ENCODE data around the gene TPK1.
"Not testable (repeated sequence)": the region's sequence is repeated elsewhere in the genome, so short reads cannot be mapped to it uniquely, and the experiment has no call there.

The TPK1 gene

DNA sequence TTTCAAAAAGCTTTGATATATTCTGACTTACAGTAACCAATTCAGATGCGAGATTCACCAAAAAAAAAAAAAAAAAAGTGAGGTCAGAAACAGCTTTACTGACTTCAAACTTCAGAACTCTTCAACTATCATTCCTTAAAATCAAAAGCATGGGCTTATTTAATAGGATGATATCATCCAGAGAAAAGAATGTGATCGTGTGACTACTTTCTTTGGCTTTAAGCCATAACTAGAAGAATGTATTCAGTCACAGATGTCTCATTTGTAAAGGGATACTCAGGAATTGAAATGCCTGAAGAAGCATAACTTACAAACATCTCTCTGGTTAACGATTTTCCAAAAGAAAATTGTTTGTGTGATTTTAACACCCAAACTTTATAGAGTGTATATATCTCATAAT lies 11.5 kb downstream of the TPK1 start:
- in situ Hi-C loops (cut with HindIII; ENCODE audit: low sequenced_read_pairs) = no loop called here

GRCh38 chr7:144822223-144822622 lies 13.6 kb downstream of the TPK1 start:
- in situ Hi-C loops (cut with HindIII; ENCODE audit: low sequenced_read_pairs) = no loop called here

- in situ Hi-C loops (cut with HindIII; ENCODE audit: low sequenced_read_pairs) = no loop called here
Observed at GRCh38 chr7:144821067-144821466, 14.8 kb downstream of the TPK1 start.

GRCh38 chr7:144820552-144820951 lies 15.3 kb downstream of the TPK1 start:
- in situ Hi-C loops (cut with HindIII; ENCODE audit: low sequenced_read_pairs) = no loop called here

- in situ Hi-C loops (cut with HindIII; ENCODE audit: low sequenced_read_pairs) = no loop called here
Observed at GRCh38 chr7:144819566-144819965, 16.3 kb downstream of the TPK1 start.

- in situ Hi-C loops (cut with HindIII; ENCODE audit: low sequenced_read_pairs) = no loop called here
Observed at GRCh38 chr7:144818511-144818910, 17.3 kb downstream of the TPK1 start.

DNA sequence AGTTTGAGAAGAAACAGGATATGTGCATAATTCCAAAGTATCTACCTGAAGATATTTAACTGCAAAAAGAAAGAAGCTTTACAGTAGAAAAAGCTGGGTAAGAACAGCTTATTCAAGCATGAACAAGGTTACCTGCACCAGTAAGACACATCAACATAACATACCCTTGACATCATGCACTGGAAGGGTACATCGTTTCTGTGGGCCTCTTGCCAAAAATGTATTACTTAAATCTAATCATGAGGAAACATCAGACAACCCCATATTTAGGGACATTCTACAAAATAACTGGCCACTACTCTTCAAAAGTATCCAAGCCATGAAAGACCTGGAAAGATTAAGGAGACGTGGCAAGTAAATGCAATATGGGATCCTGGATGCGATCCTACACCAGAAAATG lies 18.9 kb downstream of the TPK1 start:
- in situ Hi-C loops (cut with HindIII; ENCODE audit: low sequenced_read_pairs) = no loop called here

DNA sequence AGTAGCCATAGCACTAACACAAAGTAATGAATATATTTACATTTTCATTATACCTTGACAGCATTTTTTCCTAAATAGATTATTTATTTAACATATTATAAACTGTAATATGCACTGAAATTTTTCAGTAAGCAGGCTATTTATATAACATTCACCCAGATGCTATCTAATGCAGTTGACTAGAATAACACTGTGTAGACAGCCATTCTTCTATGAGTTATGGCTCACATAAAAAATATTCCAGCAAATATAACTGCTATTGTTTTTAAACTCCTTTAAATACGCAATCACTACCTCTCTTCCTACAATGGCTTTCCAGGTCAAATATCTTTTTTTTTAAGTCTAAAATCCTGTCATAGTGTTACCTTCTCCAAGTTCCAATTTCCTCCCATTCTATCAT lies 21.6 kb downstream of the TPK1 start:
- in situ Hi-C loops (cut with HindIII; ENCODE audit: low sequenced_read_pairs) = no loop called here

DNA sequence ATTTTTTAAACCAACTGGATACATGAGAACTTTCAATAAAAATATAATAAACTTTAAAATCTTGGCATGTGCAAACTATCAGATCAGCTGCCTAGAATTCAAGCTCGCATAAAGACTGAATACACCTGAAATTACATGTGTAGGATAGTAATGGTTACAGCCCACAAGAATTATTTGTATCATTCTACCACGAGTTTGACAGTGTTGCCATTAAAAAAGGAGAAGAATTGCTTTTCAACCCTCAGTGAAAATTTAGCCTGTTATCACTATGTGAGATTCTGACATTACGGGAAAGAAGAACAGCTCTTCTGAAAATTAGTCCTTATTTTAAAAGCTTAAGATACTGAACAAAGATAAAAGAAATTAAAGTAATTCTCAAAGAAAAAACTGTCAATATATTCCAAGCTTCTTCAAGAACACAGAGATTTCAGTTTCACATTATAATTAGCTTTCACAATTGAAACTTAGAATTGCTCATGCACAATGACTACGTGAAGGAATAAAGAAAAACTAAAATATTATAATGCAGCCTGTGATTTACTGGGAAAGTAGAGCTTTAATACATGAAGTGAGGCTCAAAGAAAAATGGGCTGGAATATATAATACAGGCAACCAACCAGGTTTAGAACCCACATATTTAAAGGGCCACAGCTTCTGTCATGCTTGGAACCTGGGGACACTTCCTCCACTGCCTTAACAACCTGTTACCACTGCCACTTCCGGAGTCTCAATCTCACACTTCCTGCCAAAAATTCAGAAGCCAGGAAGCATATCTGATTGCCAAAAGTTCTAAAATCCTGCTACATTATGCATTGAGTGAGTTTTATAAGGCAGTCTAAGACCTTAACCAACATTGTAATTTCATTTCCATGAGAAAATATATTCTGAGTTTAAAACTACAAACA lies 23.2 kb downstream of the TPK1 start:
- in situ Hi-C loops (cut with HindIII; ENCODE audit: low sequenced_read_pairs) = no loop called here

- in situ Hi-C loops (cut with HindIII; ENCODE audit: low sequenced_read_pairs) = no loop called here
Observed at GRCh38 chr7:144805627-144806239, 30.1 kb downstream of the TPK1 start.

DNA sequence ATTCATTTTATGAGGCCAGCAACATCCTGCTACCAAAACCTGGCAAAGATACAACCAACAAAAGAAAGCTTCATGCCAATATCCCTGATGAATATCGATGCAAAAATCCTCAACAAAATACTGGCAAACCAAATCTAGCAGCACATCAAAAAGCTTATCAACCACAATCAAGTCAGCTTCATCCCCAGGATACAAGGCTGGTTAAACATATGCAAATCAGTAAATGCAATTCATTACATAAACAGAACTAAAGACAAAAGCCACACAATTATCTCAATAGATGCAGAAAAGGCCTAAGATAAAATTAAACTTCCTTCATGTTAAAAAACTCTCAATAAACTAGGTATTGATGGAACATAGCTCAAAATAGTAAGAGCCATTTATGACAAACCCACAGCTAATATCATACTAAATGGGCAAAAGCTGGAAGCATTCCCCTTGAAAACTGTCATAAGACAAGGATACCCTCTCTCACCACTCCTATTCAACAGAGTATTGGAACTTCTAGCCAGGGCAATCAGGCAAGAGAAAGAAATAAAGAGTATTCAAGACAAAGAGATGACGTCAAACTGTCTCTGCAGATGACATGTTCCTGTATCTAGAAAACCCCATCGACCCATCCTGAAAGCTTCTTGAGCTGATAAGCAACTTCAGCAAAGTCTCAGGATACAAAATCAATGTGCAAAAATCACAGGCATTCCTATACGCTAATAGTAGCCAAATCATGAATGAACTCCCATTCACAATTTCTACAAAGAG lies 35.0 kb downstream of the TPK1 start:
- in situ Hi-C loops (cut with HindIII; ENCODE audit: low sequenced_read_pairs) = not testable (repeated sequence)

DNA sequence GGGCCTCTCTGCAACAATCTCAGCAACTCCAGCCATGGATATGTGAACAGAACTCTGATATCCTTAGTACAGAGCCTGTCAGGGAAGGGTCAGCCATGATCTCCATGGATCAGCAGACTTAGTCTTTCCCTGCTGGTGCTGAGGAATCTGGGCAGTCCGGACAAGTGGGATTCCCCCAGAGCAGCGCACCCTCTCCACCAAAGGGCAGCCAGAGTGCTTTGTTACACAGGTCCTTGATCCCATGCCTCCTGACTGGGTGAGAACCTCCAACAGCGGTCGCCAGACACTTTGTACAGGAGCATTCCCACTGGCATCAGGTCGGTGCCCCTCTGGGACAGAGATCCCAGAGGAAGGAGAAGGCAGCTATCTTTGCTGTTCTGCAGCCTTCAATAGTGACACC lies 38.9 kb downstream of the TPK1 start:
- in situ Hi-C loops (cut with HindIII; ENCODE audit: low sequenced_read_pairs) = no loop called here

GRCh38 chr7:144792050-144792449 lies 43.8 kb downstream of the TPK1 start:
- in situ Hi-C loops (cut with HindIII; ENCODE audit: low sequenced_read_pairs) = no loop called here

DNA sequence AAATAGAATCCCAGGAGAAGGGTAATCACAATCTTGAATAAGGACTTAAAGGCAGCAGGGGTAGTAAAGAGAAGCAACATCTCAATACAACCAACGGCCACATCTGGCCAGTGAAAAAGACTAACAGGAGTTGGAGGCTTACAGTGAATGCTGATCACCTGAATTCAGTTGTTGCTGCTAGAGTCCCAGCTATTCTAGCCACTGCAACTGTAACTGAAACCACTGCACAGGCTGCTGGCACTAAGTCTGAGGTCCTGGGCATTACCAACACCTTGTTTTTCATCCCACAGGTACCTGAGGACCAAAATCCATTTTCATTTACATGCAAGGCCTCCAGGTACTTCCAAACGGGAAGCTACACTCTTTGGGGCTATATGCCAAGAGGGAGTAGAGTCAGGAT lies 44.4 kb downstream of the TPK1 start:
- in situ Hi-C loops (cut with HindIII; ENCODE audit: low sequenced_read_pairs) = no loop called here

DNA sequence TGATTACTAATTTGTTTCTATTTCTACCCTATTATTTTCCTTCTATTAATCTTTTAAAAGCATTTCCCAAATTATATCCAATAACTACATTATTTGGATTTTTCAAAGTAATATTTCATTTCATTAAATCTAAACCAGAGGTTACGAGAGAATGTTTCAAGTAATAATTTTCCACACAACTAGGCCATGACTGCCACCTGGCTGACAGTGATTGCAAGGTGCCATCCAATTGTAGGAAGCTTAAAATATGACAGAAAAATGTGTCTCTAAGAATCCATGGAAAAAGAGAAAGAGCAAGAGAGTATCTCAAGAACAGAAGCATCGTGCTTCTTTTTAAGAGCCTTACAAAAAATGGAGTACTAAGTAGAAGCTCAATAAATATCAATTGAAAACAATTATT lies 48.7 kb downstream of the TPK1 start:
- in situ Hi-C loops (cut with HindIII; ENCODE audit: low sequenced_read_pairs) = no loop called here

- in situ Hi-C loops (cut with HindIII; ENCODE audit: low sequenced_read_pairs) = no loop called here
Observed at GRCh38 chr7:144786522-144786921, 49.3 kb downstream of the TPK1 start.

GRCh38 chr7:144786079-144786478 lies 49.8 kb downstream of the TPK1 start:
- in situ Hi-C loops (cut with HindIII; ENCODE audit: low sequenced_read_pairs) = no loop called here

DNA sequence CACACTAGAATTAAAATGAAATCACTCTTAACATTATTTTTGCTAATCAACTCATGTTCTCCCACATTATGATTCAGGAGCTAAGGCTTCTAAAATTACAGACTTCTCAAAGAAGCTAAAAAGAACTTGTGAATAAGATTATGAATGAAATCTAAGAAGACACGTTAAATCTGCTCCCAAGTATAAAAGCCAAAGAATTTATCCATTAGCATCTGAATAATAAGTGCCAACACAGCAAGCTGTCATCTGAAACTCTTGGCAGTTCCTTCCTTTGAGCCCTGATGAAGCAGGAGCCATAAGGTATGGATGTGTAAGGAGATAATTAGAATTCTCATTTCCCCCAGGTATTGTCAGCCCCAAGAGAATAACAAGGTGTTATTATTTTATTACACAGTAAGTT lies 50.3 kb downstream of the TPK1 start:
- in situ Hi-C loops (cut with HindIII; ENCODE audit: low sequenced_read_pairs) = no loop called here

DNA sequence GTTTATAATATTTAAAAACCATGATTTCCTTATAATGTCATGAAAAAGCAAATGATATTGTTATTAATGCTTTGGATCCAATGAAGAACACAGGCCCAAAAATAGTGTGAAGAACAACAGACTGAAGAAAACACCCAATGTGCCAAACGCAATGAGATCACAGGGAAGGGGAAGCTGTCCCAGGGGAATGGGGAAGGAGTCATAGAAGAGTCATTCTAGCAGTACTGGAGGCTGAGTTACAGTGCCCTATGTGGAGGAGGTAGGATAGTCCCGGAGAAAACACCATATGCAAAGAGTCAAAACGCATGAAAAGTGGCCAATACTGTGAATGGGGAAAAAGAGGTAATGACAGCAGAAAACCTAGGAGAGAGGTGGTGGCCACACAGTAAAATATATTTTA lies 50.9 kb downstream of the TPK1 start:
- in situ Hi-C loops (cut with HindIII; ENCODE audit: low sequenced_read_pairs) = no loop called here

- in situ Hi-C loops (cut with HindIII; ENCODE audit: low sequenced_read_pairs) = no loop called here
Observed at GRCh38 chr7:144784441-144784840, 51.4 kb downstream of the TPK1 start.

DNA sequence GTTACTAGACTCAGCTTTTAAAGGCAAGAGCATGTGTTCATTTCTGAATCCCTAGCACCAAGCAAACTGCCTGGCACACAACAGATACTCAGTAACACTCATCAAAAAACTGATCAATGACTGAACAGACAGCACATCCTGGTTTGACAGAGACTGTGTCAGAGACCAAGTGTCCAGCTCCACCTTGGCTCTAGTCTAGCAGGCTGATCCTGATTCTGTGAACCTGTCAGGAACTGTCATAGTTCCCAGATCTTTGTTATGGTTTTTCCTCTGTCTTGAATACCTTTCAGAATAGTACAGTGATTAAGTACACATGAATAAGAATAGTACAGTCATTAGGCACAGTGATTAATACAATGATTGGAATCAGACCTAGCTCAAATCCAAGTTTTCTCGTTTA lies 53.0 kb downstream of the TPK1 start:
- in situ Hi-C loops (cut with HindIII; ENCODE audit: low sequenced_read_pairs) = no loop called here

Data from endothelial cell of hepatic sinusoid (primary cell).